HEK293 (cell line): ENCODE measurements around the gene PHKB.

Source experiments
- CTCF ChIA-PET: fragments of 350-600 bp; formaldehyde crosslinking; extraction: SDS; loops from one replicate; lab custom pipeline; 2021; ENCODE audit warnings: antibody characterized with exemption; lab: Yijun Ruan, JAX
- POLR2A ChIA-PET: fragments of 300-600 bp; formaldehyde crosslinking; extraction: SDS; loops from one replicate; lab custom pipeline; 2020; ENCODE audit warnings: antibody characterized with exemption, inconsistent platforms; lab: Yijun Ruan, JAX
- H3K27ac ChIP-seq: fragments of 200-500 bp; sonication (Bioruptor generic); 2 replicates; pipeline ENCODE4 v1.5.1; 2014; ENCODE audit warnings: low read depth, low read length, control low read depth, inconsistent platforms; ENCODE audit errors: extremely low read depth
- H3K36me3 ChIP-seq, 2 experiments: fragments of 200-500 bp in 1 of 2; sonication (Bioruptor generic) in 1 of 2; 1 replicate in 1 of 2; 2 replicates in 1 of 2; pipeline ENCODE4 v1.5.1; 2014 to 2017; ENCODE audit warnings: inconsistent platforms in 2 of 2, low read length in 2 of 2; ENCODE audit not compliant: control insufficient read depth in 2 of 2, insufficient read depth in 1 of 2
- H3K4me1 ChIP-seq: fragments of 200-500 bp; sonication (Bioruptor generic); 2 replicates; pipeline ENCODE4 v1.5.1; 2014; ENCODE audit warnings: mild to moderate bottlenecking, low read length, inconsistent platforms; ENCODE audit not compliant: control insufficient read depth, insufficient read depth
- H3K4me3 ChIP-seq: 2 replicates; pipeline ENCODE4 v1.5.1; 2011; ENCODE audit warnings: low read depth, mild to moderate bottlenecking, control low read depth, low read length, moderate library complexity
- H3K9me3 ChIP-seq: fragments of 200-500 bp; sonication (Bioruptor generic); 2 replicates; pipeline ENCODE4 v1.5.1; 2014; ENCODE audit warnings: low read depth, low read length, inconsistent platforms; ENCODE audit not compliant: control insufficient read depth, insufficient read depth
- OVOL3 ChIP-seq: fragments of 450-650 bp; formaldehyde crosslinking; IDR thresholded peaks from 2 replicates; pipeline ENCODE4 v1.5.1; 2016; ENCODE audit warnings: missing biosample characterization, missing genetic modification characterization
- PBX3 ChIP-seq: sonication (generic); formaldehyde crosslinking; IDR thresholded peaks from 2 replicates; pipeline ENCODE4 v1.8.1; 2022; ENCODE audit warnings: mild to moderate bottlenecking, moderate library complexity, missing genetic modification reagents
- RBAK ChIP-seq: fragments of 450-650 bp; formaldehyde crosslinking; IDR thresholded peaks from 2 replicates; pipeline ENCODE4 v1.5.1; 2016; ENCODE audit warnings: missing biosample characterization, missing genetic modification characterization
- YY1 ChIP-seq: fragments of 450-650 bp; formaldehyde crosslinking; IDR thresholded peaks from 2 replicates; pipeline ENCODE4 v1.5.1; 2018; ENCODE audit warnings: missing biosample characterization, missing genetic modification characterization
- ZBTB8A ChIP-seq: fragments of 450-650 bp; formaldehyde crosslinking; IDR thresholded peaks from 2 replicates; pipeline ENCODE4 v1.5.1; 2016; ENCODE audit warnings: missing biosample characterization, missing genetic modification characterization
- ZNF133 ChIP-seq: fragments of 450-650 bp; formaldehyde crosslinking; IDR thresholded peaks from 2 replicates; pipeline ENCODE4 v1.5.1; 2016; ENCODE audit warnings: missing biosample characterization, missing genetic modification characterization
- ZNF157 ChIP-seq: fragments of 450-650 bp; formaldehyde crosslinking; IDR thresholded peaks from 2 replicates; pipeline ENCODE4 v1.5.1; 2016; ENCODE audit warnings: missing biosample characterization, missing genetic modification characterization
- ZNF2 ChIP-seq: fragments of 450-650 bp; formaldehyde crosslinking; IDR thresholded peaks from 2 replicates; pipeline ENCODE4 v1.5.1; 2016; ENCODE audit warnings: missing biosample characterization, missing genetic modification characterization
- ZNF202 ChIP-seq: fragments of 450-650 bp; formaldehyde crosslinking; IDR thresholded peaks from 2 replicates; pipeline ENCODE4 v1.5.1; 2016; ENCODE audit warnings: missing biosample characterization, missing genetic modification characterization, borderline replicate concordance
- ZNF23 ChIP-seq: fragments of 450-650 bp; formaldehyde crosslinking; IDR thresholded peaks from 2 replicates; pipeline ENCODE4 v1.5.1; 2016; ENCODE audit warnings: missing biosample characterization, missing genetic modification characterization, borderline replicate concordance
- ZNF311 ChIP-seq: fragments of 450-650 bp; formaldehyde crosslinking; IDR thresholded peaks from 2 replicates; pipeline ENCODE4 v1.5.1; 2017; ENCODE audit warnings: missing biosample characterization, missing genetic modification characterization, borderline replicate concordance
- ZNF324 ChIP-seq: fragments of 450-650 bp; formaldehyde crosslinking; IDR thresholded peaks from 2 replicates; pipeline ENCODE4 v1.5.1; 2016; ENCODE audit warnings: missing biosample characterization, missing genetic modification characterization
- ZNF449 ChIP-seq: fragments of 450-650 bp; formaldehyde crosslinking; IDR thresholded peaks from 2 replicates; pipeline ENCODE4 v1.5.1; 2017; ENCODE audit warnings: missing biosample characterization, mild to moderate bottlenecking, missing genetic modification characterization, moderate library complexity
- ZNF48 ChIP-seq: fragments of 450-650 bp; formaldehyde crosslinking; IDR thresholded peaks from 2 replicates; pipeline ENCODE4 v1.5.1; 2016; ENCODE audit warnings: missing biosample characterization, missing genetic modification characterization
- ZNF488 ChIP-seq: fragments of 450-650 bp; formaldehyde crosslinking; IDR thresholded peaks from 2 replicates; pipeline ENCODE4 v1.5.1; 2016; ENCODE audit warnings: missing biosample characterization, missing genetic modification characterization
- ZNF501 ChIP-seq: fragments of 450-650 bp; formaldehyde crosslinking; IDR thresholded peaks from 2 replicates; pipeline ENCODE4 v1.5.1; 2016; ENCODE audit warnings: missing biosample characterization, missing genetic modification characterization
- ZNF623 ChIP-seq: fragments of 450-650 bp; formaldehyde crosslinking; IDR thresholded peaks from 2 replicates; pipeline ENCODE4 v1.5.1; 2016; ENCODE audit warnings: missing biosample characterization, missing genetic modification characterization
- ZNF645 ChIP-seq: fragments of 450-650 bp; formaldehyde crosslinking; IDR thresholded peaks from 2 replicates; pipeline ENCODE4; 2016; ENCODE audit warnings: missing biosample characterization, missing genetic modification characterization
- ZNF670 ChIP-seq: fragments of 450-650 bp; formaldehyde crosslinking; IDR thresholded peaks from 2 replicates; pipeline ENCODE4 v1.5.1; 2016; ENCODE audit warnings: missing biosample characterization, missing genetic modification characterization, low read depth
- ZNF677 ChIP-seq: fragments of 450-650 bp; IDR thresholded peaks from 2 replicates; pipeline ENCODE4 v1.5.0; 2018; ENCODE audit warnings: missing biosample characterization, mild to moderate bottlenecking, missing genetic modification characterization, moderate library complexity
- ZNF704 ChIP-seq: fragments of 450-650 bp; formaldehyde crosslinking; IDR thresholded peaks from 2 replicates; pipeline ENCODE4 v1.5.1; 2016; ENCODE audit warnings: missing biosample characterization, missing genetic modification characterization
- ZSCAN18 ChIP-seq: fragments of 450-650 bp; formaldehyde crosslinking; IDR thresholded peaks from 2 replicates; pipeline ENCODE4 v1.5.1; 2016; ENCODE audit warnings: missing biosample characterization, missing genetic modification characterization

The PHKB gene

GRCh38 chr16:47624563-47624962, 163.4 kb downstream of the PHKB start (continued):
- TF ChIP-seq ZNF157 (tag by site-specific recombination) (no peak), ZNF670 (tag by site-specific recombination) (no peak), ZNF704 (tag by site-specific recombination) (no peak), YY1 (tag by site-specific recombination) (no peak), ZNF2 (tag by site-specific recombination) (no peak), ZBTB8A (tag by site-specific recombination) (no peak), ZNF677 (tag by site-specific recombination) (no peak), OVOL3 (no peak)

GRCh38 chr16:47625115-47625567, 164.0 kb downstream of the PHKB start:
- TF ChIP-seq ZNF202 (tag by site-specific recombination): no peak
- no peak for TF ChIP-seq ZSCAN18
- TF ChIP-seq ZNF449 (tag by site-specific recombination): no peak
- TF ChIP-seq ZNF501 (tag by site-specific recombination): no peak
- peak; percentile 27; the same call in 1 of the 2 replicates for TF ChIP-seq ZNF623 (tag by site-specific recombination)
- TF ChIP-seq ZNF133 (tag by site-specific recombination): no peak
- TF ChIP-seq ZNF48: no peak
- Histone ChIP-seq H3K27ac (no peak overlapping the region), H3K9me3 (no peaks in the 10 kb centered on the region), H3K4me3 (no peak overlapping the region), H3K4me1 (no peaks in the 10 kb centered on the region), H3K36me3 (no peaks in the 10 kb centered on the region)
- ChIA-PET POLR2A (no interaction called here), CTCF (interaction anchor here (0.7 kb wide), 1 partner anchor 376 kb away, joined by 3 read pairs; no protein-coding TSS in a partner anchor)

GRCh38 chr16:47626246-47626645, 165.1 kb downstream of the PHKB start:
- no peak overlapping the region for H3K4me3 ChIP-seq
- H3K9me3 ChIP-seq: no peaks in the 10 kb centered on the region
- no peaks in the 10 kb centered on the region for H3K4me1 ChIP-seq
- no peaks in the 10 kb centered on the region for H3K36me3 ChIP-seq
- ChIA-PET POLR2A (no interaction called here), CTCF (no interaction called here)
- H3K27ac ChIP-seq: no peak overlapping the region
- no peak for TF ChIP-seq ZNF23
- no peak for TF ChIP-seq PBX3 (CRISPR knock-in tag)
- TF ChIP-seq ZNF311 (tag by site-specific recombination): no peak
- TF ChIP-seq RBAK: no peak
- no peak for TF ChIP-seq ZNF488 (tag by site-specific recombination)
- TF ChIP-seq ZNF645 (tag by site-specific recombination): no peak
- TF ChIP-seq ZNF324 (tag by site-specific recombination): no peak
